Measurements from ENCODE around the gene CTNNBIP1. TPM values are rescaled to one million over a fixed set of nuclear protein-coding genes. Genes with fewer than 3 reads are reported as not detected.

CTNNBIP1 gene
- total and polyA plus RNA-seq, 2 of the 8 experiments (the other 6 are each of a cell fraction or from before 2014, with no cell fraction given) = 40.9 to 46.6 TPM

GRCh38 chr1:9844106-9844505, 66.0 kb downstream of the CTNNBIP1 start (continued):
- TF ChIP-seq, protein P1, sequence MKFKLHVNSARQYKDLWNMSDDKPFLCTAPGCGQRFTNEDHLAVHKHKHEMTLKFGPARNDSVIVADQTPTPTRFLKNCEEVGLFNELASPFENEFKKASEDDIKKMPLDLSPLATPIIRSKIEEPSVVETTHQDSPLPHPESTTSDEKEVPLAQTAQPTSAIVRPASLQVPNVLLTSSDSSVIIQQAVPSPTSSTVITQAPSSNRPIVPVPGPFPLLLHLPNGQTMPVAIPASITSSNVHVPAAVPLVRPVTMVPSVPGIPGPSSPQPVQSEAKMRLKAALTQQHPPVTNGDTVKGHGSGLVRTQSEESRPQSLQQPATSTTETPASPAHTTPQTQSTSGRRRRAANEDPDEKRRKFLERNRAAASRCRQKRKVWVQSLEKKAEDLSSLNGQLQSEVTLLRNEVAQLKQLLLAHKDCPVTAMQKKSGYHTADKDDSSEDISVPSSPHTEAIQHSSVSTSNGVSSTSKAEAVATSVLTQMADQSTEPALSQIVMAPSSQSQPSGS (IDR thresholded peaks at IDR 0.05; ENCODE audit: low read length) = no peak
- TF ChIP-seq GABPA (IDR thresholded peaks at IDR 0.05; ENCODE audit: borderline replicate concordance, insufficient read depth, low read length) (no peak), TBP (IDR thresholded peaks at IDR 0.05; ENCODE audit: low read depth, low read length) (no peak), FOSL1 (IDR thresholded peaks at IDR 0.05; ENCODE audit: insufficient read depth, low read depth, low read length) (no peak), POLR2AphosphoS5 (IDR thresholded peaks at IDR 0.05; ENCODE audit: low read depth, low read length) (no peak), ATF3 (IDR thresholded peaks at IDR 0.05; ENCODE audit: insufficient read depth, low read depth, low read length) (no peak)
